PC-9 (cell line): ENCODE results near the gene EYA4.

Source experiments
- EZH2 ChIP-seq: fragments of 200-600 bp; sonication (generic); IDR thresholded peaks from 2 replicates; pipeline ENCODE4 v1.8.0; 2017; ENCODE audit warnings: antibody characterized with exemption, low read depth
- TF ChIP-seq, protein P1 (sequence below): fragments of 200-600 bp; sonication (generic); conservative IDR thresholded peaks from 2 replicates; pipeline ENCODE4 v1.6.1; 2017; ENCODE audit warnings: mixed run types, antibody characterized with exemption, mild to moderate bottlenecking, moderate library complexity

DNA sequence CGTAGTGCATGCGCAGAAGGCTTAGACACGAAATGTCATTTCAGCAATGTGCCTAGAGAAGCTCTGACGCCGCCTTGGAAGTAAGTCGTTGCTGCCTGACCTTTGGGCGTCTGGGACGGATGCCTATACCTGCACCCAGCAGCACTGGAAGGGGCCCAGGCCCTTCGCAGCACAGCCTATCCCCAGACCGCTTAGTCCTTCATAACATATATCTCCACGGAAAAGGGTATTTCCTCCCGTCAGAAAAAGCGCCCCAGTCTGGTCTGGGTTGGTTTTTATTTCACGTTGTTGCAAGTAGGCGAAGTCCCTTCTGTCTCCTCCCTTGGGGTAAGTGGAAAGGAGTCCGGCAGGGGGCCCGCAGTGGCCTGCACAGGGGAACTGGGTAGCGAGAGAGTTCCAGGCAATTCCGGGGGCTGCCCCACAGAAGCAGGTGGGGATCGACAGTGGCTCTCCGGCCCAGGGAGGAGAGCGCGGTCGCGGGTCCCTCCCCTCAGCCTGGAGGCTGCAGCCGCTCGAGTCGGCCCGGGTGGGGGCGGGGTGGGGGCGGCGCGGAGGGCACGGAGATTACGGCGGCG is 559 bp upstream of the EYA4 start:
- TF ChIP-seq, protein P1, sequence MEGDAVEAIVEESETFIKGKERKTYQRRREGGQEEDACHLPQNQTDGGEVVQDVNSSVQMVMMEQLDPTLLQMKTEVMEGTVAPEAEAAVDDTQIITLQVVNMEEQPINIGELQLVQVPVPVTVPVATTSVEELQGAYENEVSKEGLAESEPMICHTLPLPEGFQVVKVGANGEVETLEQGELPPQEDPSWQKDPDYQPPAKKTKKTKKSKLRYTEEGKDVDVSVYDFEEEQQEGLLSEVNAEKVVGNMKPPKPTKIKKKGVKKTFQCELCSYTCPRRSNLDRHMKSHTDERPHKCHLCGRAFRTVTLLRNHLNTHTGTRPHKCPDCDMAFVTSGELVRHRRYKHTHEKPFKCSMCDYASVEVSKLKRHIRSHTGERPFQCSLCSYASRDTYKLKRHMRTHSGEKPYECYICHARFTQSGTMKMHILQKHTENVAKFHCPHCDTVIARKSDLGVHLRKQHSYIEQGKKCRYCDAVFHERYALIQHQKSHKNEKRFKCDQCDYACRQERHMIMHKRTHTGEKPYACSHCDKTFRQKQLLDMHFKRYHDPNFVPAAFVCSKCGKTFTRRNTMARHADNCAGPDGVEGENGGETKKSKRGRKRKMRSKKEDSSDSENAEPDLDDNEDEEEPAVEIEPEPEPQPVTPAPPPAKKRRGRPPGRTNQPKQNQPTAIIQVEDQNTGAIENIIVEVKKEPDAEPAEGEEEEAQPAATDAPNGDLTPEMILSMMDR, result peak; percentile 30; the same call in 1 of the 2 replicates
- TF ChIP-seq EZH2, result no peak
